Left ventricle myocardium superior (tissue), 1 donor: ENCODE measurements around the gene EIF1AD. TPM values are rescaled to one million over a fixed set of nuclear protein-coding genes. Genes with fewer than 3 reads are reported as not detected.
"Not testable (repeated sequence)": the region's sequence is repeated elsewhere in the genome, so short reads cannot be mapped to it uniquely, and the experiment has no call there.

ENCODE experiments used
- ATAC-seq: fragments of 200-7000 bp; cut with Tn5 transposase; one replicate; pipeline ENCODE4 v1.9.1; 2020; ENCODE audit warnings: mild to moderate bottlenecking, moderate library complexity
- DNase-seq: peaks from one replicate; pipeline ENCODE4 v3.0.0-alpha.2; 2020
- intact Hi-C: fragments of 100-400 bp; cut with micrococcal nuclease; formaldehyde crosslinking; loops from one replicate; pipeline ENCODE4 v1.11.0; 2022
- total RNA-seq: library from RNA; stranded (reverse); fragmentation: NEBNext Ultra II Directional; extraction: Animal tissue kit (Norgen Biotek cat#: 25700); gene quantifications from one replicate; pipeline ENCODE4 v1.2.1, GENCODE V29; 2021
- donor health status: DM: no; HTN: yes; CAD: no; lungs with severe emphysema.

Gene EIF1AD
- total RNA-seq, 1 donor from 2014 or later, result 22.8 TPM

- DNase-seq, result no peak
- intact Hi-C loops, result no loop called here
- ATAC-seq, result no peak
Observed at GRCh38 chr11:66026017-66026529, 24.1 kb upstream of the EIF1AD start, which contains the start of gene CATSPER1. TSS of gene CATSPER1 (minus strand) at chr11:66026479. CDS start at chr11:66026379, 100 bp downstream.

GRCh38 chr11:66023186-66023440 lies 21.2 kb upstream of the EIF1AD start:
- intact Hi-C loops, ATAC-seq, DNase-seq: not testable (repeated sequence)

GRCh38 chr11:66022401-66023185 lies 20.6 kb upstream of the EIF1AD start:
- DNase-seq (peak; percentile 87), ATAC-seq (peak; percentile 88)
- intact Hi-C loops, result no loop called here

DNA sequence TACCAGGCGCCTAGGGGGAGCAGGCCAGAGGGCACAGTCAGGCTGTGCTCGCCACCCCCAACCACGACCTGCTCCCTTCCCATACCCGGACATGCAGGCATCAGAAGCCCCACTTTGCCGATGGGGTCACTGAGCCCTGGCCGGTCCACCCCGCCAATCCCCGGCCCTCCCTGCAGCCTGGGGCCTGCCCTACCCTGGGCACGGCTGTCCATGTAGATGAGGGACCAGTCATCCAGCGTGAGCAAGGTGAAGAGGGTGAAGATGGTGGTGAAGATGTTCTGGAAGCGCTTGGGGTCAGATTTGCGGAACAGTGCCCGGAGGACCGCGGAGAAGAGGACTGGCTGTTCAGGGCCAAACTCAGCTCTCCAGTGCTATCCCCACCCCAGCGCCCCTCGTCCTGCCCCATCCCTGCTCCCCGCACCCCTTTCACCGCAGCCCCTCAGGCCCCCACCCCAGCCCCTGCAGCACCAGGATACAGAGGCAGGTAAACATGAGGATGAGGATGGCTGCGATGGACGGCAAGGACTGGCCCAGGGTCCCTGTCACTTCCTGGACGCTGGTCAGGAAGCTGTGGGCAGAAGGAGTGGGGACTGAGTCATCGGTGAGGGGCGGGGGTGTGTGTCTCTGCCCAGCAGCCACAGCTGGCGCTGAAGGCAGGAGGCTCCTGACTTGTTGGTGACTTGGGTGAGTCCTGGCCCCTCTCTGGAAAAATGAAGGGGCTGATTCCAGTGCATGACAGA lies 18.8 kb upstream of the EIF1AD start:
- intact Hi-C loops, result no loop called here
- ATAC-seq, result peak; percentile 28
- DNase-seq, result no peak

- DNase-seq (no peak), ATAC-seq (no peak)
- intact Hi-C loops, result no loop called here
Observed at GRCh38 chr11:66020212-66020611, 18.3 kb upstream of the EIF1AD start.

DNA sequence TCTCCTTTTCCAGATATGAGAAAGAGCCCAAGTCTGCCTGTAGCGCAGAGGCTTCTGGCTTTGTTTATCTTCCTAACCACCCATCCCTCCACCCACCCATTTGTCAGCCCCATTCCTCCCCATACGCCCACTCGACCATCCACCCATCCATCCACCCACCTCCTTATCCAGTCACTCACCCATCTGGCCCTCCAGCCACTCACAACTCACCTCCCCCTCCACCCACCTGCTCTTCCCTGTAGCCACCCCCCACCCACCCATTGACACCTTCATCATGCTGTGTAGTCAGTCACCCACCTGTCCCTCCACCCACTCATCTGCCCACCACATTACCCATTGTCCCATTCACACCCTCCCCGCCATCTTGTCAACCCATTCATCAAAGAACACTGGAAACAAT lies 15.4 kb upstream of the EIF1AD start:
- intact Hi-C loops, result no loop called here
- DNase-seq (no peak), ATAC-seq (no peak)

GRCh38 chr11:66016793-66017177 lies 14.8 kb upstream of the EIF1AD start:
- intact Hi-C loops, result no loop called here
- ATAC-seq (no peak), DNase-seq (no peak)

DNA sequence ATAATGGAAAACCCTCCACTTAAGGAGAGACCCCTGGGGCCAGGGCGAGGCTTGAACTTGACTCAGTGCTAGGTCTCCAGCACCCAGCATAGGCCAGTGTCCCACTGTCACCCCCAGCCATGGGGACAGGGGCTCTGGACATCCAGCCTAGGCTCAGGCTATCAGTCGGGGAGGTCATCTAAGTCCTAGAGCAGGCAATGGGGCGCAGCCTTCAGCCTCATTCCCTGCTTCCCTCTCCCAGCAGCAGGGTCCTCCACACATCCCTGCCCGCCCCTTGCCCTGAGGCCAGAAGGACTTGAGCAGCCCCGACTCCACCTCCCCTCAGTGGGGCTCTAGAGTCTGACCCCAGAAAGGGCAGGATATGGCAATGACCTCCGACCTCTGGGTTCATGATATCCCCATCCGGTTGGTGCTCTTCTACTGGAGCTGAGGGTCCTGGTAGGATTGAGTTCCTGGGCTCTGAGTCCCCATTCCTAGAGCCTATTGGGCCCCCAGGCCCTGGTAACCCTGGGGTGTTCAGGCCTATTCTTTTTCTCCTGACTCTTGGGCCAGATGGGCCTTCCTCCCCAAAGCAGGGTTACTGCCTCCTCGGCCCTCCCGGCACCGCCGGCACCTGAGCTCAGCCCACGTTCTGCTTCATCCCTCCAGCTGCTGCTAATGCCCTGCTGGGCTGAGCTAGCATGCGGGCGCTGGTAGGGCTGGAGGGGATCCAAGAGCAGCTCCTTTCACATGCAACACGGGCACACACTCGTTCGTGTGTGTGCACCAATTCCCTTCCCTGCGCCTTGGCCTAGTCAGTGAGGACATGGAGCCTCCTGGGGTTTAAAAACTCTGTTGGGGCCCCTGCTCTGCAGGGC lies 14.2 kb upstream of the EIF1AD start:
- no peak for DNase-seq
- intact Hi-C loops, result no loop called here
- peak; percentile 12 for ATAC-seq

- peak; percentile 63 for DNase-seq
- ATAC-seq, result peak; percentile 79
- intact Hi-C loops, result no loop called here
Observed at GRCh38 chr11:66015454-66015881, 13.5 kb upstream of the EIF1AD start.

GRCh38 chr11:66014804-66015453 lies 13.0 kb upstream of the EIF1AD start:
- DNase-seq, result no peak
- no peak for ATAC-seq
- intact Hi-C loops, result no loop called here

DNA sequence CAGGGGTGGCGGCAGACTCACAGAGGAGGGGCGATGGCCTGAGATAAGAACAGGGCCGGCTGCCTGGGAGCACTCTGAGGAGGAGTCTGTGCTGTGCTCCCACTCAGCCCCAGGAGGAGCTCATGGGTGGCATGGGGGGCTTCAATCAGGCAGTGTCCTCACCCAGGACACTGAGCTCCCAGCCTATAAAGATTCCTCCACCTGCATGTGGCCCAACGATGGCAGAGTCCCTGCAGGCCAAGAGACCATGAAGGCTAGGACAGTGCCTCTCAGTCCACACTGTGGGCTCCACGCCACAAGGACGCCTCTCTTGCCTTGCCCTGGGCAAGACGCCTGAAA lies 11.8 kb upstream of the EIF1AD start:
- DNase-seq, result no peak
- intact Hi-C loops, result no loop called here
- ATAC-seq, result no peak

- DNase-seq (no peak), ATAC-seq (no peak)
- intact Hi-C loops, result no loop called here
Observed at GRCh38 chr11:66012946-66013761, 11.2 kb upstream of the EIF1AD start.

GRCh38 chr11:66012371-66012945 lies 10.5 kb upstream of the EIF1AD start:
- DNase-seq, result no peak
- intact Hi-C loops, result no loop called here
- ATAC-seq, result no peak

DNA sequence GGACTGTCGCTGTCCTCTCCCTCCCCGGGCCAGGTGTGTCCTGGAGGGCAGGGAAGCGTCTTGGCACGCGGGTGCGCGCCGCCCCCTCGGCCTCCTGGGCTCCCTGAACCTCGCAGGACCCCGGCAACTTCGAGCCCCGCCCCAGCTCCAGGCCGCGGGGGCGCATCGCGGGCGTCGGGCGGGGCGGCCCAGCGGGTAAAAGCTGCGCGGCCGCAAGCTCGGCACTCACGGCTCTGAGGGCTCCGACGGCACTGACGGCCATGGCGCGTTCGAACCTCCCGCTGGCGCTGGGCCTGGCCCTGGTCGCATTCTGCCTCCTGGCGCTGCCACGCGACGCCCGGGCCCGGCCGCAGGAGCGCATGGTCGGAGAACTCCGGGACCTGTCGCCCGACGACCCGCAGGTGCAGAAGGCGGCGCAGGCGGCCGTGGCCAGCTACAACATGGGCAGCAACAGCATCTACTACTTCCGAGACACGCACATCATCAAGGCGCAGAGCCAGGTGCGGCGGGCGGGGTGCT lies 9.9 kb upstream of the EIF1AD start, which contains the start of gene CST6:
Gene CST6, plus strand, starts transcription at position 224 of the 519 bp plus-strand sequence. Its CDS starts 37 bp downstream, at position 261.
- DNase-seq, result no peak
- intact Hi-C loops, result no loop called here
- no peak for ATAC-seq

GRCh38 chr11:66011239-66011784 lies 9.4 kb upstream of the EIF1AD start:
- no peak for ATAC-seq
- DNase-seq, result no peak
- intact Hi-C loops, result no loop called here

GRCh38 chr11:66010036-66010435 lies 8.1 kb upstream of the EIF1AD start:
- DNase-seq, intact Hi-C loops, ATAC-seq: not testable (repeated sequence)

- intact Hi-C loops, result no loop called here
- DNase-seq (no peak), ATAC-seq (no peak)
Observed at GRCh38 chr11:66008468-66009101, 6.6 kb upstream of the EIF1AD start.
